HG03175 (cell line): ENCODE data around the gene C17orf107.

Experiments
- ATAC-seq: cut with Tn5 transposase; IDR thresholded peaks from one replicate; pipeline ENCODE4 v1.9.1; 2021; ENCODE audit warnings: mild to moderate bottlenecking, moderate library complexity; ENCODE audit not compliant: unreplicated experiment

The C17orf107 gene

DNA sequence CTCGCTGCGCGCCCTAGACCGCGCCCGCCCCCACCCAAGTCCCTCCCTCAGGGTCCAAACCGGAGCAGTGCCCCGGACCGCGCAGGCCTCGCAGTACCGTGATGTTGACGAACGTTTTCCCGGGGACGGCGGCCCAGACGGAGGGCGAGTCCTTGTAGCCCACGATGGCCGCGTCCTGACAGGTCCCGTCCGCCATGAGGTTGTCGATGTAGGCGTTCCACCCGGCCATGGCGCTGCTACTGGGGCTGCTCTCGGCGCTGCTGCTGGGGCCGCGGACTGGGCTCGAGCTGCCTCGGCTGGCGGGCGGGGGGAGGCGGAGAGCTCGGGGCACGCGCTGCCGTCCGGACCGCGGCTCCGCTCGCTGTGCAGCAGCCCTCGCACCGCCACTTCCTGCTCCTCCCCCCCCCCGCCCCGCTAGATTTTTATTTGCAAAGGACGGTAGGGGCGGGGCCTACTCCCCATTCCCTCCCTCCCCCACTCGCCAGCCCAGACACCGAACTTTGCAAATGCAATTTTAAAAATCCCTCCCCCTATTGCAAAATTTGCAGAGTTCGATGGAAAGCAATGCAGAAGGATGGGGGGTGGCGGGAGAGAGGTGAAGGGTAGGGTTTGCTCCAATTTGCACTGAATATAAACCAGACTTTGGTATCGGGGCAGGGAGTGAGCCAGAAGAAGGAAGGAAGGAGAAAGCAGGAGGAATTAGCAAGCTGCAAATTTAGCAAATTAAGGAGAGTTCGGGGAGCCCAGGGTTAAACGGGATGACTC lies 49.0 kb downstream of the C17orf107 start, which contains the start of gene PFN1:
Gene PFN1, minus strand, starts transcription at position 365 of the 765 bp plus-strand sequence. Its CDS starts 136 bp downstream, at position 229.
- no peak for ATAC-seq

DNA sequence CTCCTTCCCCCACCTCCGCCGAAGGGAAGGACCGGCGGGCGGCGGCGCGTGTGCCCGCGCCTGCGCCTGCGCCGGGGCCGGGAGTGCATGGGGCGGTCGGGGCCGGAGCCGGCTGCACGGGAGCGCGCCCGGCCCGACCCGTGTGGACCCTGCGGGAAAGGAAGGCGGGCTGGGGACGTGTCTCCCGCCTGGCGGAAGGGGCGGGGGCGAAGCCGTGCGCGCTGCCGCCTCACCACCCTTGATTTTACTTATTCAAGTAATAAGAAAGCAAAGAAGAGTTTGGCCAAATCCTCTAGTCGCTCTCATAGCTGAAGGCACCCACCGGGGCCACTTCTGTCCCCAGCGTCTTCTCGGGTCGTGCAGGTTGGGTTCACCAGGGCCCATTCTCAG lies 49.6 kb downstream of the C17orf107 start:
- ATAC-seq: peak; percentile 39

DNA sequence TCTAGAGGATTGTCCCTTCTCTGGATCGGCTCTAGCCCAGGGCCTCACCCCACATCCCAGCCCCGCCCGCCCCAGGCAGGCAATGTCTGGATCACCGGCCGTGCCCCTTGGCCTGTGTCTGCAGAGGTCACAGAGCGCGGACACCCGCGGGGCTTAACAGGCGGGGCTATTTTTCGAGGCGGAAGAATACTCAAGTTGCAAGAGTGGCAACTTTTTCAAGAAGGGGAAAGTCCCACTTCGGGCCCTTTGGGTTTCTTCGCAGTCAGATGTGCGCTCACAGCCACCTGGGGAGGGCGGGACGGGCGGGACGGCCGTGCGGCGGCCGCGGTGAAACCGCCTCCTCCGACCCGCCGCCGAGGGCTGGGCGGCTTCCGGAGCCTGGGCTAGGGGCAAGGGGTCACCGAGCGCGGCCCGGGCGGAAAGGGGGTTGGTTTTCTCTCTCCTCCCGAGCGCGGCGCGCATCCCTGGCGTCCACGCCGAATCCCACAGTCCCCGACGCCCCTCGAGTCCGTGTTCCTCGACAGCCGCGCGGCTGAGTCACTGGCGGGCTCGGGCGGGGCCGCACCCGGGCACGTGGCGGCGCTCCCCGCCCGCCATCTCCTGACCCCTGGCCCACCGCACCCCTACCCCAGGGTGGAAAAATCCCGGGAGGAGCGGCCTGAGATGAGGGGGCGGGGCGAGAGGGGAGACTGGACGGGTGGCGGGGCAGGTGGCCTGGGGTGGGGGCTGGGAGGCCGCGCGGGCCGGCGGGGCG lies 50.2 kb downstream of the C17orf107 start:
- peak; percentile 29 for ATAC-seq

DNA sequence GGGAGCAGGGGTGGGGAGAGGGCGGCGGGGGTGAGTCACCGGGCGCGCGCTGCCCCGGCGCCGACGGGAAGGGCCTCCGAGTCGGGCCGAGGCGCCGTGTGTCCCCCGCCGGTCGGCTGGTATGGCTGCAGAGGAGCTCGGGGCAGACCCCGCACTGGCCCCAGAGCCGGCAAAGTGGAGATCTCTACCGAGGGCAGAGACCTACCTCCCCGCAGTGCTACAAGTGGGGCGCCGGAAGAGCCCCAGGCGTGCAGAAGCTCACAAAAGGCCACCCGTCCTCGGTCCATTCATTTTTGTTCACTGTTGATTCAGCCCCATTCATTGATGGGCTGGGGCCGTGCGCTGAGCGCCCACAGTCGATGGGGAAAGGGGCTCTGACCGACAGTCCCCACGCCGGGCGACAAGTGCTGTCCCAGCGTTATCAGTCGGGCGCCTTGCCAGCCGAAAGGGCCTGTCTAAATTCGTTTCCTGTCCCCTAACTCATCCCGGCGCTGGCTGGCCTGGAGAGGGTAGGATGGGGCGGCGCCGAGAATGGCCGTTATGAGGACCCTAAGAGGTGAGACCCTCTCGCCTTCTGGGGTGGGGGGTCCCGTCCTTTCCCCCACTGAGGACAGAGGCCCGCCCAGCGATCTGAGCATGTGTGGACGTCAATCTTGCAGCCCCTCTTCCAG lies 50.9 kb downstream of the C17orf107 start:
- ATAC-seq: peak; percentile 2

DNA sequence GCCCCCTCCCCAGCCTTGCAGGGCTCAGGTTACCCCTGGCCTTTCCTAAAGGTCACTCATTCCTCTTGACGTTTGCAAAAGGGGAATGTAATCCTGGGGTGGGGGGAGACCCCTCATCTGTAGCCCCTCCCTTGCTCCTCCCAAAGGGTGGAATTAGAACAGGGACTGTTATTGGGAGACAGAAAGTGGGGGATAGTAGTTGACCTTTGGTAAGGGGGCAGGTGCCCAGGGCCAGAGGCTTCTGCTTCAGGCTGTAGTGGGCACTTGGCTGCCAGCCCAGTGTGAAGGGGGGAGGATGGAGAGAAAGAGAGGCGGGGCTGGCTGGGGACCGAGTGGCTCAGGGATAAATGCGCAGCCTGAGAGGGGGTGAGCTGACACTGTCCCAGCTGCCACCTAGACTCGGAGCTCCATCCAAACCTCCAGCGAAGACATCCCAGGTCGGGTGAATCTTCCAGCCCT lies 51.4 kb downstream of the C17orf107 start, which contains the start of gene ENO3:
Gene ENO3, plus strand, starts transcription at position 374 of the 459 bp plus-strand sequence. CDS start 711 bp downstream, outside the sequence.
- no peak for ATAC-seq

DNA sequence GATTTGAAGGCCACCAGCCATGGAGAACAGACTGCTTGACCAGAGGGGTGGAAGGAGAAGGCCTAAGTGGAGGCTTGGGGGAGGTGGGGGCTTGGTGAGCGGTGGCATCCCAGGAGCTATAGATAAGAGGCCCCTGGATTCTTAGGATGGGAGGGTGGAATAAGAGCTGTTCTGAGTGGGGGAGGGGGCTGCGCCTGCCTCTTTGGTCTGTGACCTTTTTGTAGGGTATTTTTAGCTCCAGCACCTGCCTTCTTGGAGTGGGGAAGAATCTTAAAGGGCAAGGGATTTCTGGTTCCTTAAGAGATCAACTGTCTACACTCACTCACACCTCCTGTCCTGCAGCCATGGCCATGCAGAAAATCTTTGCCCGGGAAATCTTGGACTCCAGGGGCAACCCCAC lies 52.1 kb downstream of the C17orf107 start:
- ATAC-seq: no peak
